Measurements from ENCODE around the gene LGALS13. TPM values are rescaled to one million over a fixed set of nuclear protein-coding genes. Genes with fewer than 3 reads are reported as not detected.

The LGALS13 gene
- total RNA-seq, 4 donors from 2014 or later, result not detected

DNA sequence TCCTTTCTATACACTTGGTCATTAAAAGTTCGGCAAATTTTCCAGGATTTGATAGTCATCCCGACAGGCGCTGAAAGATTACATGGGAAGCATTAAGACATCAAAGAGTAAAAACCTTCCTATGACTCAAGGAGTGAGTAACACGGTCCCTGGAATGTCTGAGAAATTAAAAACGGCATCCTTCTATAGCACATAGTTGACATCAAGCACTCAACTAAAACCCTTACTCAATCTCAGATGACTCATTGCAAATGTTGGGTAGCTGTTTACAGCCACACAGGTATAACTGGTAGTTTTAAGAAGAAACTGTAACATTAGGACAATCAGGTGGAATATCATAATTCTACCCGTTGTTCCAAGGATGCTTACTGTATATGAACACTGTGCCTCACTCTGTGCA is 6.4 kb upstream of the LGALS13 start:
- Histone ChIP-seq H3K27ac (no peak overlapping the region), H3K36me3 (no peaks in the 10 kb centered on the region), H3K27me3 (peaks cover 20% of the 10 kb centered on the region), H3K4me3 (no peak overlapping the region), H3K9me3 (no peaks in the 10 kb centered on the region), H3K4me1 (no peaks in the 10 kb centered on the region)
- 86% methylated on average over 6 of the region's 6 CpGs for WGBS
- no peak for DNase-seq (ENCODE audit: low spot score in 2 of 2)
- no peak for TF ChIP-seq POLR2A (IDR thresholded peaks at IDR 0.05)
- TF ChIP-seq POLR2AphosphoS5 (IDR thresholded peaks at IDR 0.05), result no peak
- TF ChIP-seq, protein P1, sequence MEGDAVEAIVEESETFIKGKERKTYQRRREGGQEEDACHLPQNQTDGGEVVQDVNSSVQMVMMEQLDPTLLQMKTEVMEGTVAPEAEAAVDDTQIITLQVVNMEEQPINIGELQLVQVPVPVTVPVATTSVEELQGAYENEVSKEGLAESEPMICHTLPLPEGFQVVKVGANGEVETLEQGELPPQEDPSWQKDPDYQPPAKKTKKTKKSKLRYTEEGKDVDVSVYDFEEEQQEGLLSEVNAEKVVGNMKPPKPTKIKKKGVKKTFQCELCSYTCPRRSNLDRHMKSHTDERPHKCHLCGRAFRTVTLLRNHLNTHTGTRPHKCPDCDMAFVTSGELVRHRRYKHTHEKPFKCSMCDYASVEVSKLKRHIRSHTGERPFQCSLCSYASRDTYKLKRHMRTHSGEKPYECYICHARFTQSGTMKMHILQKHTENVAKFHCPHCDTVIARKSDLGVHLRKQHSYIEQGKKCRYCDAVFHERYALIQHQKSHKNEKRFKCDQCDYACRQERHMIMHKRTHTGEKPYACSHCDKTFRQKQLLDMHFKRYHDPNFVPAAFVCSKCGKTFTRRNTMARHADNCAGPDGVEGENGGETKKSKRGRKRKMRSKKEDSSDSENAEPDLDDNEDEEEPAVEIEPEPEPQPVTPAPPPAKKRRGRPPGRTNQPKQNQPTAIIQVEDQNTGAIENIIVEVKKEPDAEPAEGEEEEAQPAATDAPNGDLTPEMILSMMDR (IDR thresholded peaks at IDR 0.05), result no peak
- no peak for TF ChIP-seq EP300 (IDR thresholded peaks at IDR 0.05)

DNA sequence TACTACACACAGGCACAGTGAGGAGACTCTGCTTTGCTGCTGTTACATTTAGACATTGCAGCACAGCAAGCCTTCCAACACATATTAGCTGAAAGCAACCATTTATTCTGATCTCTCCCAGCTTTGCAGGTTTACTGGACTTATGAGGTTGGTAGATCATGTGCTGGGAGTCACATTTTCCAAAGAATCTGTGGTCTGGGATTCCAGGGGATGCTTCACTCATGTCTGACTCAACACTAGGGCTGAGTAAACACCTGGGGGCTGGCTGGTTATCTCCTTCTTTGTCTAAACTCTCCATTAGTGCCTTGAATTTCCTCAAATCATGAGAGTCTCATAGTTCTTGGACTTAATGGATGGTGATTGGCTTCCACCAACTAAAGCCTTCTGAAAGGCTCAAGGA is 5.4 kb upstream of the LGALS13 start:
- Histone ChIP-seq H3K4me3 (no peak overlapping the region), H3K36me3 (no peaks in the 10 kb centered on the region), H3K27me3 (peaks cover 20% of the 10 kb centered on the region), H3K27ac (no peak overlapping the region), H3K4me1 (no peaks in the 10 kb centered on the region), H3K9me3 (no peaks in the 10 kb centered on the region)
- no peak for DNase-seq (ENCODE audit: low spot score in 2 of 2)
- TF ChIP-seq EP300 (IDR thresholded peaks at IDR 0.05), result no peak
- no peak for TF ChIP-seq POLR2AphosphoS5 (IDR thresholded peaks at IDR 0.05)
- TF ChIP-seq POLR2A (IDR thresholded peaks at IDR 0.05), result no peak
- TF ChIP-seq, protein P1 (IDR thresholded peaks at IDR 0.05), result no peak

DNA sequence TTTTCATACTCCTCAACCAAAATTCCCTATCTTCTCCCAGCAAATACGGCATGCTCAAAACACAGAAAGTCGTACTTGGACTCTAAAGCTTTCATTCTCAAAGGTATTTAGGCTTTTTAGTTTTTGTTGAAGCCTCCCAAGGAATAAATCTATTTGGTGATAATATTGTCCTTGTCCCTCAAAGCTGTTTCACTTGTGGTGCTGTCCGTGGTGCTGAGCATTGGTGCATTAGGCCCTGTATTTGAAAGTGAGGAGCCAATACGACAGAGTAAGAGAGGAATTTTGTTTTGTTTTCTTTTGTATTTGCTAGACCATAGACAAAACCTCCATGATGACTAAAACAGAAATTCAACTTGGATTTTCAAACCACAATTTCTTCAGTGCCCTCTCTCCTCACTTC is 3.2 kb upstream of the LGALS13 start:
- H3K27me3 ChIP-seq, result peaks cover 20% of the 10 kb centered on the region

DNA sequence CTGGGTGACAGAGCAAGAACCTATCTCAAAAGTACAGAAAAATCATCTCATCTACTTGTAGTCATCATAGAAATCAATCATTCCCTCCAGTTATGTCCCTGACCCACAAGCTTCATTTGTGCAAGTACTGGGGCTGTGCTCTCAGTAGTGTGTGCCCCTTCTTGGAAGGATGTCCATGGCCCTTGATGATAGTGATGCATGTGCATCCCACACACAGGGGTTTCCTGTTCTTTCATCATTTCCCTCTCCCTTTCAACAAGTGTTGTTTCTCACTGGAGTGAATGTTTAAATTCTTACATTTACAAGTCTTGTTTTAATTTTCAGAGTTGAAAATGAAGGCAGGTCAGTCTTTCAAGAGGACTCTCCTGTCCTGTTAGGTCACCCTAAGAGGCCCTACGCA is 1.5 kb downstream of the LGALS13 start:
- no peaks in the 10 kb centered on the region for H3K4me1 ChIP-seq
- H3K27me3 ChIP-seq, result peaks cover 21% of the 10 kb centered on the region
- no peaks in the 10 kb centered on the region for H3K36me3 ChIP-seq
- TF ChIP-seq EP300 (IDR thresholded peaks at IDR 0.05), result no peak
- TF ChIP-seq, protein P1 (IDR thresholded peaks at IDR 0.05), result no peak
- TF ChIP-seq POLR2A (IDR thresholded peaks at IDR 0.05), result no peak
- no peak for TF ChIP-seq POLR2AphosphoS5 (IDR thresholded peaks at IDR 0.05)
- H3K4me3 ChIP-seq, result no peak overlapping the region
- H3K27ac ChIP-seq, result no peak overlapping the region
- WGBS, result 67% methylated on average over 1 of the region's 1 CpG
- DNase-seq (ENCODE audit: low spot score in 2 of 2), result no peak
- H3K9me3 ChIP-seq, result no peaks in the 10 kb centered on the region

More for the DNA sequence above, 3.2 kb upstream of the LGALS13 start:
- no peak overlapping the region for H3K4me3 ChIP-seq
- H3K9me3 ChIP-seq, result no peaks in the 10 kb centered on the region
- WGBS, result 15% methylated on average over 4 of the region's 4 CpGs
- DNase-seq (ENCODE audit: low spot score in 2 of 2), result no peak
- no peaks in the 10 kb centered on the region for H3K36me3 ChIP-seq
- TF ChIP-seq POLR2A (IDR thresholded peaks at IDR 0.05) (no peak), EP300 (IDR thresholded peaks at IDR 0.05) (no peak), POLR2AphosphoS5 (IDR thresholded peaks at IDR 0.05) (no peak)
- TF ChIP-seq, protein P1 (IDR thresholded peaks at IDR 0.05), result no peak
- no peaks in the 10 kb centered on the region for H3K4me1 ChIP-seq
- no peak overlapping the region for H3K27ac ChIP-seq

DNA sequence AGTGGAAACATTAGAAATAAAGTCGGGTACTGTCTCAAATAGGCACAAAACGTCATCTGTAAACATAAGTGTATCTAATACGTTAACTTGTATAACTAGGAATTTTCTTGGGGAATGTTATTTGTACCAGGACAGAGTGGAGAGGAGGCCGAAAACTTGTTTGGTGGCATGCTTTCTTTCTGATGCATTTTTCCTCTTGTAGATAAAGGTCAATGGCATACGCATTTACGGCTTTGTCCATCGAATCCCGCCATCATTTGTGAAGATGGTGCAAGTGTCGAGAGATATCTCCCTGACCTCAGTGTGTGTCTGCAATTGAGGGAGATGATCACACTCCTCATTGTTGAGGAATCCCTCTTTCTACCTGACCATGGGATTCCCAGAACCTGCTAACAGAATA is 4.7 kb downstream of the LGALS13 start:
- peaks cover 13% of the 10 kb centered on the region for H3K27me3 ChIP-seq
- TF ChIP-seq POLR2A (IDR thresholded peaks at IDR 0.05) (no peak), EP300 (IDR thresholded peaks at IDR 0.05) (no peak), POLR2AphosphoS5 (IDR thresholded peaks at IDR 0.05) (no peak)
- TF ChIP-seq, protein P1 (IDR thresholded peaks at IDR 0.05), result no peak
- no peaks in the 10 kb centered on the region for H3K36me3 ChIP-seq
- no peaks in the 10 kb centered on the region for H3K4me1 ChIP-seq
- no peaks in the 10 kb centered on the region for H3K9me3 ChIP-seq
- no peak overlapping the region for H3K4me3 ChIP-seq
- DNase-seq (ENCODE audit: low spot score in 2 of 2), result no peak
- WGBS, result 88% methylated on average over 9 of the region's 9 CpGs
- H3K27ac ChIP-seq, result no peak overlapping the region
